Activated CD8-positive, alpha-beta T cell treated with anti-CD3 and anti-CD28 coated beads for 36 hours (primary cell): ENCODE results near the gene PCDHGA5. TPM values are rescaled to one million over a fixed set of nuclear protein-coding genes. Genes with fewer than 3 reads are reported as not detected.
A peak's percentile ranks its signal among the peaks of the same experiment; 100 is the strongest.
"Not testable (repeated sequence)": the region's sequence is repeated elsewhere in the genome, so short reads cannot be mapped to it uniquely, and the experiment has no call there.

ENCODE experiments used
- ATAC-seq: fragments of 200-7000 bp; cut with Tn5 transposase; one replicate; pipeline ENCODE4 v1.10.0; 2021; ENCODE audit warnings: mild to moderate bottlenecking, moderate library complexity
- CTCF ChIA-PET: fragments of 350-600 bp; sonication (Branson Sonifier 250); formaldehyde crosslinking; loops from one replicate; lab custom pipeline; 2021; ENCODE audit warnings: antibody characterized with exemption; lab: Charles Lee
- POLR2A ChIA-PET: fragments of 350-600 bp; sonication (Branson Sonifier 250); formaldehyde crosslinking; loops from one replicate; lab custom pipeline; 2021; ENCODE audit warnings: antibody characterized with exemption; lab: Charles Lee
- DNase-seq: peaks from one replicate; pipeline ENCODE4 v3.0.0-alpha.2; 2020
- H3K27ac Mint-ChIP-seq: one replicate; pipeline ENCODE4 v1.8.0; 2021; ENCODE audit warnings: mild to moderate bottlenecking, mixed read lengths
- H3K27me3 Mint-ChIP-seq: one replicate; pipeline ENCODE4 v1.8.0; 2021; ENCODE audit warnings: mixed read lengths
- H3K36me3 Mint-ChIP-seq: one replicate; pipeline ENCODE4 v1.8.0; 2021; ENCODE audit warnings: low read depth, mixed read lengths
- H3K4me1 Mint-ChIP-seq: one replicate; pipeline ENCODE4 v1.8.0; 2021; ENCODE audit warnings: low read depth, mixed read lengths
- H3K4me3 Mint-ChIP-seq: one replicate; pipeline ENCODE4 v1.8.0; 2021; ENCODE audit warnings: mild to moderate bottlenecking, moderate library complexity, mixed read lengths
- H3K9me3 Mint-ChIP-seq: one replicate; pipeline ENCODE4 v1.8.0; 2021; ENCODE audit warnings: mixed read lengths
- CTCF ChIP-seq: fragments of 200-600 bp; IDR thresholded peaks from one replicate; pipeline ENCODE4 v1.8.0; 2022; ENCODE audit warnings: antibody characterized with exemption, mild to moderate bottlenecking
- intact Hi-C: fragments of 100-400 bp; cut with micrococcal nuclease; formaldehyde crosslinking; loops from one replicate; pipeline ENCODE4 v1.10.0; 2022
- total RNA-seq, 2 experiments: library from RNA; stranded (reverse); gene quantifications; one replicate each; pipeline ENCODE4 v1.2.3, GENCODE V29; 2021

PCDHGA5 gene
- total RNA-seq, 2 experiments from 2014 or later, result not detected

- no peak for TF ChIP-seq CTCF
- peaks cover 7% of the 10 kb centered on the region for H3K36me3 Mint-ChIP-seq
- no peaks in the 10 kb centered on the region for H3K4me1 Mint-ChIP-seq
- peaks cover 20% of the 10 kb centered on the region for H3K9me3 Mint-ChIP-seq
- ChIA-PET CTCF (interaction anchor here (0.8 kb wide), 1 partner anchor 14 kb away, joined by 3 read pairs; no protein-coding TSS in a partner anchor), POLR2A (no interaction called here)
- H3K4me3 Mint-ChIP-seq, result no peak within 1 kb of the TSS
- DNase-seq (no peak), ATAC-seq (no peak)
- intact Hi-C loops, result no loop called here
- H3K27me3 Mint-ChIP-seq, result peaks cover 60% of the 10 kb centered on the region
- H3K27ac Mint-ChIP-seq, result no peak within 1 kb of the TSS
Observed at GRCh38 chr5:141382469-141383294, 18.7 kb downstream of the PCDHGA5 start, which contains the start of gene PCDHGA7. TSS of gene PCDHGA7 (plus strand) at chr5:141382742. CDS start at chr5:141382900, 158 bp downstream.

GRCh38 chr5:141383345-141383744 lies 19.4 kb downstream of the PCDHGA5 start:
- POLR2A ChIA-PET, result no interaction called here
- H3K27me3 Mint-ChIP-seq, result peaks cover 62% of the 10 kb centered on the region
- intact Hi-C loops, result no loop called here

GRCh38 chr5:141384471-141385267 lies 20.7 kb downstream of the PCDHGA5 start:
- no peak for TF ChIP-seq CTCF
- intact Hi-C loops, result no loop called here
- H3K9me3 Mint-ChIP-seq, result peaks cover 31% of the 10 kb centered on the region
- H3K4me3 Mint-ChIP-seq, result no peak overlapping the region
- ATAC-seq, result no peak
- CTCF ChIA-PET, result no interaction called here
- H3K27me3 Mint-ChIP-seq, result peaks cover 68% of the 10 kb centered on the region
- no peak for DNase-seq
- POLR2A ChIA-PET, result no interaction called here
- peaks cover 2% of the 10 kb centered on the region for H3K4me1 Mint-ChIP-seq
- H3K36me3 Mint-ChIP-seq, result peaks cover 11% of the 10 kb centered on the region
- no peak overlapping the region for H3K27ac Mint-ChIP-seq

More at GRCh38 chr5:141383345-141383744, 19.4 kb downstream of the PCDHGA5 start:
- no peak overlapping the region for H3K4me3 Mint-ChIP-seq
- CTCF ChIA-PET, result interaction anchor here (0.8 kb wide), 1 partner anchor 13 kb away, joined by 3 read pairs; no protein-coding TSS in a partner anchor
- peaks cover 7% of the 10 kb centered on the region for H3K36me3 Mint-ChIP-seq
- DNase-seq, result no peak
- no peak for TF ChIP-seq CTCF
- H3K4me1 Mint-ChIP-seq, result no peaks in the 10 kb centered on the region
- no peak for ATAC-seq
- no peak overlapping the region for H3K27ac Mint-ChIP-seq
- peaks cover 22% of the 10 kb centered on the region for H3K9me3 Mint-ChIP-seq

GRCh38 chr5:141387557-141388311 lies 23.8 kb downstream of the PCDHGA5 start, which contains the start of gene PCDHGB4:
TSS of gene PCDHGB4 (plus strand) at chr5:141387698. CDS start at chr5:141387885, 187 bp downstream.
- H3K27ac Mint-ChIP-seq, H3K4me3 Mint-ChIP-seq, intact Hi-C loops, H3K4me1 Mint-ChIP-seq: not testable (repeated sequence)
- ChIA-PET CTCF (interaction anchor here (0.8 to 1.5 kb wide), 8 partner anchors 9 to 170 kb away, joined by 3 to 5 read pairs (median 4); partner anchors contain the start of genes PCDHGA12, PCDHGB3 and PCDHGB5), POLR2A (interaction anchor here (0.7 kb wide), 1 partner anchor 591 kb away, joined by 3 read pairs; no protein-coding TSS in a partner anchor)
- Mint-ChIP-seq H3K27me3 (peaks cover 67% of the 10 kb centered on the region), H3K9me3 (peaks cover 39% of the 10 kb centered on the region), H3K36me3 (peaks cover 16% of the 10 kb centered on the region)
- ATAC-seq (peak; percentile 69), DNase-seq (peak; percentile 30)

GRCh38 chr5:141388661-141389060 lies 24.7 kb downstream of the PCDHGA5 start:
- Mint-ChIP-seq H3K27me3 (peaks cover 68% of the 10 kb centered on the region), H3K4me3 (no peak overlapping the region)
- CTCF ChIA-PET, result interaction anchor here (0.8 to 1.5 kb wide), 3 partner anchors 19 to 123 kb away, joined by 3 to 5 read pairs (median 4); partner anchors contain the start of genes PCDHGA11 and PCDHGB3

More at GRCh38 chr5:141388661-141389060, 24.7 kb downstream of the PCDHGA5 start:
- H3K27ac Mint-ChIP-seq, result no peak overlapping the region
- intact Hi-C loops, result no loop called here
- peaks cover 2% of the 10 kb centered on the region for H3K4me1 Mint-ChIP-seq
- no peak for TF ChIP-seq CTCF
- DNase-seq, result no peak
- H3K9me3 Mint-ChIP-seq, result peaks cover 36% of the 10 kb centered on the region
- H3K36me3 Mint-ChIP-seq, result peaks cover 17% of the 10 kb centered on the region
- no peak for ATAC-seq
- POLR2A ChIA-PET, result no interaction called here
